GM18519 (cell line): ENCODE measurements around the gene VARS1.

Source experiments
- ATAC-seq: cut with Tn5 transposase; IDR thresholded peaks from one replicate; pipeline ENCODE4 v1.9.1; 2021; ENCODE audit warnings: mild to moderate bottlenecking, moderate library complexity; ENCODE audit not compliant: unreplicated experiment, low FRiP score

Gene VARS1

DNA sequence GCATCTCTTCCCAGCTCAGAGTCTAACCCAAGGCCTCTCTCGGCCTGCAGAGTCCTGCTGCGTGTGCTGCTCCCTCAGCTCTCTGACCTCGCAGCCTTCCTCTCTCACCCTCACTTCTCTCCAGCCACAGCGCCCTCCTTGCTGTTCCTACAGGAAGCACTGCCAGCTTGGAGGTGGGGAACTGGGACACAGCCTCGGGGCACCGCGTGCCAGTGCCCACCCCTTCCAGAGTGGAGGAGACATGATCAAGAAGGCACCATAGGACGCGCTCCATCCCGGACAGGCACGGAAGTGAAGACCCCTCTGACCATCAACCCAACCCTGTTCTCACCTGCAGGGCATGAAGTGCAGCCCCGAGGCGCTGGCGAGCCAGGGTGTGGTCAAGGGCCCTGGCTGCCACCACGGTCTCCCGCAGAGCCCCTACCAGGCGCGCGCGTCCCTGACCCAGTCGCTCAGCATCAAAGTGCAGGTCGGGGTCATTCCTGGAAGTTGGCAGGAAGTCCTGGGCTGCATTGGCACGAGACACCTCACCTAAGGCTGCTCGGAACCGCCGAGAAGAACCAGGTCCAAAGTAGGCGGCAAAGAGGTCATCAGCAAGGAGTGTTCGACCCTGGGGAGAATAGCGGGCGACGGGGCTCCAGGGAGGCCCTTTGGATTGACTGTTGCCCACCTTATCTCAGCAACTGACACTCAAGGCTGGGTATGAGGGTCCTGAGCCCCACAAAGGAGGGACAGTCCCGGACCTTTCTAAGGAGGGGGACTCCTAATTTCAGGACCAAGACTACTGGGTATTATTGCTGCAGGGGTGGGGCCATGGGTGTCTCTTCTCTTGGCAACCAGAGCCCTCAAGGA is 19.7 kb downstream of the VARS1 start:
- no peak for ATAC-seq

DNA sequence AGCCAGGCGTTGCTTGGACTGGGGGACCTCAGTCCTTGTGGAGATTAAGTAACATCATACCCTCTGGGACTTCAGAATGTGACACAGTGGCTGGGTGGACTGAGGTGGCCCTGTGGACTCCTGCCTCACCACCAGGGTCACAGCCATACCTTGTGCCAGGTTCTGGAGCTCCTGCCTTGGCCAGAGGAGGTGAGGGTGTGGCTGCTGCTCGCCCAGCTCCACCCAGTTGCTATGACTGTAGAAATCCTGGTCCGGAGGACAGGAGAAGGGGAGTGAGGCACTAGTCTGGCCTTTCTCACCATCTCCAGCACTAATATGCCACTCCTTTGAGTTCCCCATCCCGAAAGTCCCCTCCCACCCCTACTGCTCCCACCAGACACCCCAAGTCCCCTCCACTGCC is 20.4 kb downstream of the VARS1 start:
- no peak for ATAC-seq

- ATAC-seq, result no peak
Measured at GRCh38 chr6:31771992-31772358, 23.6 kb downstream of the VARS1 start.

- ATAC-seq, result no peak
Measured at GRCh38 chr6:31770860-31771259, 24.7 kb downstream of the VARS1 start.

- ATAC-seq, result no peak
Measured at GRCh38 chr6:31769684-31770371, 25.7 kb downstream of the VARS1 start.

DNA sequence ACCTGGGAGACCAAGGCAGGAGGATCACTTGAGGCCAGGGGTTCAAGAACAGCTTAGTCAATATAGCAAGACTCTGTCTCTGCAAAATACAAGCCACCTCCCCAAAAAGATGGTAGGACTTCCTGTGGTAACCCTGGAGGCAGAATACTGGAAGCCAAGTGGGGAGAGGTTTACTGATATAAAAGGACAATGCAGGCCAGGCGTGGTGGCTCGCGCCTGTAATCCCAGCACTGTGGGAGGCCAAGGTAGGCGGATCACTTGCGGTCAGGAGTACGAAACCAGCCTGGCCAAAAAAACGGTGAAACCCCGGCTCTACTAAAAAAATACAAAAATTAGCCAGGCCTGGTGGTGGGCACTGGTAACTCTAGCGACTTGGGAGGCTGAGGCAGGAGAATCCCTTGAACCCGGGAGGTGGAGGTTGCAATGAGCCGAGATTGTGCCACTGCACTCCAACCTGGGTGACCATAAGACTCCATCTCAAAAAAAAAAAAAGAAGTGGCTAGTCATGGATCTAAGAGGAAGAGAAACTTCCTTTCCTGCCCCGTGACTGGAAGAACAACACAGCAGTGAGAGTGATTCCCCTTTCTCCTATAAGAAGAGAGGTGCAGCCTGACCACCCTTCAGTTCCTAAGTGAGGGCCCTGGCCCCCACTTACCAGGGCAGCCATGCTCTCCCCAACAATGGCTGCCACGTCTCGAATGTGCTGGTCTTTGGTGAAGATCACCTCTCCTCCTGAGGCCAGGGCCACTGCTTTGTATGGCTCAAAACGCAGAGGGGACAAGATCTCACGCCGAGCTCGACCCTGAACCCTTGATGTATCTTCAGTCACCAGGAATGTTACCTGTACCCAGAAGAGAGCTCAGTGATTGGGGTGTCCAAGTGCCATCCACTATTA is 26.9 kb downstream of the VARS1 start:
- ATAC-seq, result no peak

- ATAC-seq, result no peak
Measured at GRCh38 chr6:31767096-31767645, 28.4 kb downstream of the VARS1 start.

GRCh38 chr6:31765910-31766794 is 29.4 kb downstream of the VARS1 start:
- ATAC-seq, result no peak

- ATAC-seq, result no peak
Measured at GRCh38 chr6:31765559-31765909, 30.0 kb downstream of the VARS1 start.

GRCh38 chr6:31764198-31764597 is 31.4 kb downstream of the VARS1 start:
- ATAC-seq, result no peak

DNA sequence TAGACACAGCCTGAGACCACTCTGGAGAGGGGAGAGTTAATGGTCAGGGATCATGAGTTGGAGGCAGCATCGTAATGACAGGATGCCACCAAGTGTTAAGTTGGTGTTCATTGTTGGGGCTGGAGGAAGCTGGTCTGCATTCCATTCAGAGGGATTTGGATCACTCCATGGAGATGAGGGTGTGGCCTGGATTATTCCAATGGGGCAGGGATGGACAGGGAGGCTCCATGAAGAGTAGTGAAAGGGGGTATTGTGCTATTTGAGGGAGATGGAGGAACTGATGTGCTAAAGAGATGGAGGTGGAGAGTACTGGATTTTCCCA is 32.0 kb downstream of the VARS1 start:
- ATAC-seq, result no peak

- ATAC-seq, result no peak
Measured at GRCh38 chr6:31762878-31763618, 32.5 kb downstream of the VARS1 start.

DNA sequence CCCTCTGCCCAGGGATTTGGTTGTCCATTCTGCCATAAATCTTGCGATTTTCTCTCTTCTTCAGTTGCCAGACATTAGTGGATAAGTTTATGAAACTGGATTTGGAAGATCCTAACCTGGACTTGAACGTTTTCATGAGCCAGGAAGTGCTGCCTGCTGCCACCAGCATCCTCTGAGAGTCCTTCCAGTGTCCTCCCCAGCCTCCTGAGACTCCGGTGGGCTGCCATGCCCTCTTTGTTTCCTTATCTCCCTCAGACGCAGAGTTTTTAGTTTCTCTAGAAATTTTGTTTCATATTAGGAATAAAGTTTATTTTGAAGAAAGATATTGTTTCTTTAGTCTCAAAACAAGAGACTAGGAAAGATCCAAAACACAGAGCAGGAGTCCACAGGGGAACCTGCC is 33.2 kb downstream of the VARS1 start, which contains the start of gene SAPCD1:
Gene SAPCD1, plus strand, starts transcription at position 301 of the 400 bp plus-strand sequence. CDS start 399 bp downstream, outside the sequence.
- no peak for ATAC-seq

- no peak for ATAC-seq
Measured at GRCh38 chr6:31761343-31761742, 34.2 kb downstream of the VARS1 start.

- ATAC-seq, result no peak
Measured at GRCh38 chr6:31760790-31761189, 34.8 kb downstream of the VARS1 start.

- no peak for ATAC-seq
Measured at GRCh38 chr6:31758281-31758680, 37.3 kb downstream of the VARS1 start.

- no peak for ATAC-seq
Measured at GRCh38 chr6:31752739-31753319, 42.7 kb downstream of the VARS1 start.

GRCh38 chr6:31750411-31751022 is 45.0 kb downstream of the VARS1 start:
- ATAC-seq, result no peak
